OCI-M2 (cell line): ENCODE results near the gene SFTPA2.
"Not testable (repeated sequence)": the region's sequence is repeated elsewhere in the genome, so short reads cannot be mapped to it uniquely, and the experiment has no call there.

Experiments
- DNase-seq: peaks from one replicate; lab custom pipeline; 2025; ENCODE audit not compliant: unreplicated experiment; lab: John Stamatoyannopoulos, UW

SFTPA2 gene

DNA sequence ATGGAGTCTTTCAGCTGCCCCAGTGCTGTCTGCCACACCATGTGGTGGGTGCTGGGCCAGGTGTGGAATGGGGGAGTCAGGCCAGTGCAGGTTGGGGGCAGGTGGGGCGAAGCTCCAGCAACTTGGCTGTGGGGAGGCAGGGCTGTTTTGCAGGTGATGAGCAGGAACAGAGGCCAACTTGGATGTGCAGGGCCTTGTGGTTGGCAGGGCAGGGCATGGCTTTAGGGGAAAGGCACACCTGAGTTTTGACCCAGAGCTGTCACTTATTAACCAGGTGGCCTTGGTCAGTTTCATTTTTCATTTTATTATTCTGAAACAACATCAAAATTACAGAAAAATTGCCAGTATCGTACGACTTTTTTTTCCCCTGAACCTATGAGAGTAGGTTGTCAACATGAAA lies 1.1 kb upstream of the SFTPA2 start:
- DNase-seq, result no peak

- no peak for DNase-seq
Observed at GRCh38 chr10:79559726-79560125, 481 bp downstream of the SFTPA2 start.

DNA sequence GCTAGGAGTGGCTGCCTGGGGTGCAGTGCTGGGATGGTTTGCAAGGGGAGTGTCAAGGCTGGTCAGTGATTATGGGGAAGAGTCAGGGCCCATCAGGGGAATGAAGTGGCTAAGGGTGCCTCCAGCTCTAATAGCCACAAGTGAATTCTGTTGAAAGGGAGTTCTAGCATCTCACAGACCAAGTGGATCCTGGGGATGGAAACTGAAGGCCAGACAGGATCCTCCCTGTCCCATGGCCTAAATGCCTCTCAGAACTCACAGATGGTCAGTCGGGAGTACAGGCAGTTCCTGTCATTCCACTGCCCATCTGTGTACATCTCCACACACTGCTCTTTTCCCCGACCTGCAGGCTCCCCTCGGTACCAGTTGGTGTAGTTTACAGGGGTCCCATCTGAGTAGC lies 3.2 kb downstream of the SFTPA2 start:
- DNase-seq, result not testable (repeated sequence)

DNA sequence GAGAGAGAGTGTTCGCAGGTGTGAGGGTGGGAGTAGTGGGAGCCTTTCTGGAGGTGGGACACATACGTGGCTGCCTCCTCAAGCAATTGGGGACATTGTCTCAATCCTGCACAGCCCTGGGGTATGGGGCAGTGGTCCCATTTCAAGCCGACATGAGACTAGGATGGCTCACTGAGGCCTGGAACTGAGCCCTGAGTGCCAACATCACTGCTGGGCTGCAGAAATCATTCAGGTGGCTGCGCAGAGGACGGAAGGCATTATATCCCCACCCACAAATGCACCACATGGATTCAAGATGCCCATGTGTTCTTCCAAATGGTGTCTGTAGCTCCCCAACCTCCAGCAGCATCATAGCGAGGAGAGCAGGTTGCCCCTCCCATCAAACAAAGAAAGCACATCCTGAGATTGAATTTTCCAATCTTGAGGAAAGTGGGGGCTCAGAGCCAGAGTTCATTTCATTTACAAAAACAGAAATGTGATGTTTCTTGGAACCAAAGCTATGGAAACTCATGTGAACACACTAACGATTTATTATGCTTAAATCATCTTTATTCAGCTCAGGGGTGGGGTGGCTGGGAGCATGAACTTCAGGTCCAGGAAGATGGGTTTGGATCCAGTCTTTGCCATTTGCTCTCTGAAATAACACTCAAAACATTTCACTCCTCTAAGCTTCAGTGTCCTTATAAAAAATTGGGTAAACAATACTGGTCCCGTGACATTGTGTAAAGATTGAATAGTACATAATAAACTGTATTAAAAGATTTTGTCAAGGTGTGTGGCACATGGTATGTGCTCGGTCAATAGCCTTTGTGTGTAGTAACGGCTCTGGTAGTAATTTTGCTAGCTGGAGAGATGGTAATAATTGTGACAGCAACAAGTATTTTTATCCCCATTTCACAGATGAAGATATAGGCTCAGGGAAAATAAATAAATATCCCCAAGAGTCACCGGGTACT lies 4.6 kb downstream of the SFTPA2 start:
- DNase-seq, result no peak

DNA sequence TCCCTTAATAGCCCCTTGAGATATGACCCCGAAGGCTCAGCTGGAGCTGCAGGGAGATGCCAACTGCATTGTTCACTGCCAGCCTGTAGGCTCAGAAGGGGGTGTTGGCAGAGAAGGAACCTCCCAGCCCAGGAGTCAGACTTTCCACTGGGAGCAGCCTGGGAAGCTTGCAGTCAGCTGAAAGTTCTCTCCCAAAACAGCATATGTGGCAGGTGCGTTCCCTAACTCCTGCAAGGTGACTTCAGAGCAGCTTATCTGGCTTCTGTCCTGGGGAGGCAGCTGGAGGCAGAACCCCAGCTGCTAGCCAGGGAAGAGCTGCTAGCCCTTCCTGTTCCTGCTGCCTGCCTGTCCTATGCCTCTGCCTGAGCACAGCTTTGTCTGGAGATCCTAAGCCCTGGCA lies 8.1 kb downstream of the SFTPA2 start:
- DNase-seq, result no peak

GRCh38 chr10:79547973-79548372 lies 12.2 kb downstream of the SFTPA2 start:
- DNase-seq, result no peak

- DNase-seq, result not testable (repeated sequence)
Observed at GRCh38 chr10:79547128-79547527, 13.1 kb downstream of the SFTPA2 start.

GRCh38 chr10:79544926-79545659 lies 15.1 kb downstream of the SFTPA2 start:
- DNase-seq, result not testable (repeated sequence)

GRCh38 chr10:79544408-79544807 lies 15.8 kb downstream of the SFTPA2 start:
- not testable (repeated sequence) for DNase-seq

GRCh38 chr10:79542626-79543025 lies 17.6 kb downstream of the SFTPA2 start:
- DNase-seq, result no peak

- DNase-seq, result not testable (repeated sequence)
Observed at GRCh38 chr10:79540930-79541329, 19.3 kb downstream of the SFTPA2 start.

GRCh38 chr10:79538311-79538710 lies 21.9 kb downstream of the SFTPA2 start:
- DNase-seq, result not testable (repeated sequence)

GRCh38 chr10:79533903-79534175 lies 26.4 kb downstream of the SFTPA2 start:
- not testable (repeated sequence) for DNase-seq

DNA sequence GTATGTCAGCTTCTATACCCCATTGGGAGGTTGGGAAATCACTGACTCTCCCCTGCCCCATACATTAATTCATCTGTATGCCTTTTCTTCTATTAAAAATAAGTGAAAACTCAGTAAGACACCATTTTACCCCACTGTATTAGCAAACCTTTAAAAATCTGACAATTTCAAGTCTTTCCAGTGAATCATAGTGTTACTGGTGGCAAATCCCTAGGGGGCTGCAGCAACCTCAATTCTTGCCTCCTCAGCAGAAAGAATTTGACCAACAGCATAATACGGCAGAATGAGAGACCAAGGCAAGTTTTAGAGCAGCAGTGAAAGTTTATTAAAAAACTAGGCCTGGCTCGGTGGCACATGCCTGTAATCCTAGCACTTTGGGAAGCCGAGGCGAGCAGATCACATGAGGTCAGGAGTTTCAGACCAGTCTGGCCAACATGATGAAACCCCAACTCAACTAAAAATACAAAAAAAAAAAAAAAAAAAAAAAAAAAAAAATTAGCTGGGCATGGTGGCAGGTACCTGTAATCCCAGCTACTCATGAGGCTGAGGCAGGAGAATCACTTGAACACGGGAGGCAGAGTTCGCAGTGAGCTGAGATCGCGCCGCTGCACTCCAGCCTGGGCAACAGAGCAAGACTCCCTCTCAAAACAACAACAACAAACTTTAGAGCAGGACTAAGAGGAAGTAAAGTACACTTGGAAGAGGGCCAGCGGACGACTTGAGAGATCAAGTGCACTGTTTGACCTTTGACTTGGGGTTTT lies 26.9 kb downstream of the SFTPA2 start:
- not testable (repeated sequence) for DNase-seq

DNA sequence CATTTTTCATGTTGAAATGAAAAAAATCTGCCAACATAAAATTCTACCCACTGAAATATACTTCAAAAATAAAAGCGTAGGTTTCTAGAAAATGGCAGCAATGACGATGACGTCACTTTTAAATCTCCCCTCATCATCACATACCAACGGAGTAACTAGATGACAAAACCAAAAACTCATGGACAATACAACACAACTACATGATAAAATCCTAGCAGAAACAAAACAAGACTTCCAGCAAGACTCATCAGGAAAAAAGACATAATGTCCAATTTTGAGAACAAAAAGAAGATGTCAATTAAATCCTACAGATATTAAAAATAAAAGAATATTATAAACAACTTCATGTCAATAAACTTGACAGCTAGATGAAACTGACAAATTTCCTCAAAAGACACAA lies 31.9 kb downstream of the SFTPA2 start:
- not testable (repeated sequence) for DNase-seq

- DNase-seq, result not testable (repeated sequence)
Observed at GRCh38 chr10:79525049-79525710, 35.0 kb downstream of the SFTPA2 start.

DNA sequence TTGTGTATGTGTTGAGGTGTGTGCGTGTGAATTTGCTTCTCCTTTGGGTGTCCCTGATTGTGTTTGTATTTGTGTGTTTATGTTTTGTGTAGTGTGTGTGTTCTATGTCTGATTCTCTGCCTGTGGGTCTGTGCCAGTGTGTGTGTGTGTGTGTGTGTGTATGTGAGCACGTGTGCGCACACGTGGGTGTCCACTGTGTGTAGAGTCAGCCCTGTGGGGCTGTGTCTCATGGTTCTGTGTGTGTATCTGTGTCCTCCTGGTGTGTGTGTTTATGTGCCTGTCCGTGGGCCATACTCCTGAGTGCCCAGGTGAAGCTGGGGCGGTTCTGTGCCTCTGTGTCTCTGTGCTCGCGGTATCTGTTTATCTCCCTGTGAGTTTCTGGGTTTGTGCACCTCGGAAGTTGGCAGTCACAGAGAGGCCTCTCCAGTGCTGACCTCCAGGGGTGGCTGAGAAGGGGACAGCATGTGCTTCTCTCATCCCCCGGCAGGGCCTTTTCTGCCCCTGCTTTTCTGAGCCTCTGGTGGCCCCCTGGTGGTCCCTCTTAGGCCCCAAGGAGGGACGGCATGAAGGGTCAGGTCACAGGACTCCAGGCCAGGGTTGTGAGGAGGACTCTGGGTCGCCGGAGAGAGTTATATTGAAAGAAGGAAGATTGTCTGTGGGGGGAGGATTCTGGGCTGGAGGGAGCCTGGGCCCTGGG lies 36.9 kb downstream of the SFTPA2 start:
- not testable (repeated sequence) for DNase-seq

DNA sequence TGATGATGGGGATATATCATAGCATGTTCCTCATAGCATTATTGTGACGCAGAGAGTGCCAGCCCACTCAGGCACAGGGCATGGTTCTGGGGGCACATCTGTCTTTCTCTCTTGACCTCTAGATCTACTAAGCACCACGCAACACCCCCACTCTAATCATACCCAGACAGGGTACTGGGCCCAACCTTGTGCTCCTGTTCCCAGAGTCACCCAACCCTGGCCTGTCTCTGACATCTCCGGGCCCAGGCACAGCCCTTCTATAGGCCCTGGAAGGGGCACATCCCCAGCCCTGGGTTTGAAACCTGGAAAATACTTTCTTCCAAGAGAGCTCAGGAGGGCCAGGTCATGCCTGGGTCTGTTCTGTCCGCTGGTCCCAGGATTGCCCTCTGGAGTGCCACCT lies 37.7 kb downstream of the SFTPA2 start:
- DNase-seq, result not testable (repeated sequence)

DNA sequence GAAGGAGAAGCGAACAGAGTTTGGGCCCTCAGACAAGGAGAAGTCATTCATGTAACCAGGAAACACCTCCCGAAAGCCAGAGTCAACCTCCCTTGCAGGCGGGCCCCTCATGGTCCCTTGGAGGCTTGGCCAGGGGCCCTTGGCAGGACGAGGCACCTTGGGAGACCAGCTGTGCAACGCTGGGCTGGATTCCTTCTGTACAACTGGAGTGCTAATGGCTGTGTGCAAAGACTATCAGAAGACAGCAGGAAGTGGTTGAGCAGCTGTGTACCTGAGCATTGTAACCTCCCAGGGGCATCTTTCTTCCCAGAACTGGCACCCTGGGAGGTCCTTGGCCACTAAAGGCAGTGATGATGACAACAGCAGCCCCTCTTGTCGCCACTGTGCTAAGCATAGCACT lies 38.5 kb downstream of the SFTPA2 start:
- not testable (repeated sequence) for DNase-seq

DNA sequence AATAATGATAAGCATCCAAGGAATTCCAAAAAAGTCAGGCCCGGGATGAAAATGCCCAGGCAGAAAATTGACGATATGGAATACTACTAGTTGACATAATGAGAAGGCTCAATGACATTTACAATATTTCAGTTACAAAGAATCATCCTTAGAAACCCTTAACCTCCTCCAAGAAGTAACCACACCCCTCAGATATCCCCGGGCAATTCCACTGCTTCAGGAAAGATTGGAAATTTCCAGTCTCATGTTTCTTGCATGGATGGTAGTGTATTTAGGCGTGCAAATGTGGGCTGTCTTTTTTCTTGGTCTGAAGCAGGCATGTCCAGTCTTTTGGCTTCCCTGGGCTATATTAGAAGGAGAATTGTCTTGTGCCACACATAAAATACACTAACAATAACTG lies 42.6 kb downstream of the SFTPA2 start:
- DNase-seq, result not testable (repeated sequence)
